Measurements from ENCODE around the gene PHF2. TPM values are rescaled to one million over a fixed set of nuclear protein-coding genes. Genes with fewer than 3 reads are reported as not detected.

Gene PHF2
- total RNA-seq, 1 donor from 2014 or later = 27.7 TPM

GRCh38 chr9:93592008-93592642, 15.7 kb downstream of the PHF2 start:
- Histone ChIP-seq H3K36me3 (no peaks in the 10 kb centered on the region), H3K9me3 (no peaks in the 10 kb centered on the region), H3K4me3 (no peak overlapping the region), H3K27ac (no peak overlapping the region), H3K27me3 (no peaks in the 10 kb centered on the region), H3K4me1 (peaks cover 60% of the 10 kb centered on the region)
- TF ChIP-seq POLR2A (IDR thresholded peaks at IDR 0.05) (no peak), POLR2AphosphoS5 (IDR thresholded peaks at IDR 0.05; ENCODE audit: insufficient read depth in 1 of 2, low read depth in 1 of 2) (no peak), CTCF (IDR thresholded peaks at IDR 0.05) (no peak)
- intact Hi-C loops (cut with DNase I) = no loop called here
- DNase-seq (ENCODE audit: extremely low spot score in 2 of 2) = no peak

GRCh38 chr9:93592643-93593021, 16.2 kb downstream of the PHF2 start:
- H3K27ac ChIP-seq = no peak overlapping the region
- H3K27me3 ChIP-seq = no peaks in the 10 kb centered on the region
- H3K36me3 ChIP-seq = no peaks in the 10 kb centered on the region
- TF ChIP-seq POLR2AphosphoS5 (IDR thresholded peaks at IDR 0.05; ENCODE audit: insufficient read depth in 1 of 2, low read depth in 1 of 2) (no peak), POLR2A (IDR thresholded peaks at IDR 0.05) (no peak), CTCF (IDR thresholded peaks at IDR 0.05) (no peak)
- no peaks in the 10 kb centered on the region for H3K9me3 ChIP-seq
- H3K4me1 ChIP-seq = peaks cover 65% of the 10 kb centered on the region
- intact Hi-C loops (cut with DNase I) = no loop called here
- H3K4me3 ChIP-seq = no peak overlapping the region
- peak; percentile 61 to 78 for DNase-seq (ENCODE audit: extremely low spot score in 2 of 2)

GRCh38 chr9:93593144-93593658, 16.8 kb downstream of the PHF2 start:
- intact Hi-C loops (cut with DNase I) = no loop called here
- no peak overlapping the region for H3K4me3 ChIP-seq
- TF ChIP-seq POLR2AphosphoS5 (IDR thresholded peaks at IDR 0.05; ENCODE audit: insufficient read depth in 1 of 2, low read depth in 1 of 2) (no peak), CTCF (IDR thresholded peaks at IDR 0.05) (no peak), POLR2A (IDR thresholded peaks at IDR 0.05) (no peak)
- no peak for DNase-seq (ENCODE audit: extremely low spot score in 2 of 2)
- no peak overlapping the region for H3K27ac ChIP-seq
- no peaks in the 10 kb centered on the region for H3K36me3 ChIP-seq
- H3K4me1 ChIP-seq = peaks cover 71% of the 10 kb centered on the region
- H3K27me3 ChIP-seq = no peaks in the 10 kb centered on the region
- no peaks in the 10 kb centered on the region for H3K9me3 ChIP-seq

- intact Hi-C loops (cut with DNase I) = no loop called here
- DNase-seq (ENCODE audit: extremely low spot score in 2 of 2) = peak; percentile 78 to 85
- Histone ChIP-seq H3K4me1 (peaks cover 73% of the 10 kb centered on the region), H3K36me3 (no peaks in the 10 kb centered on the region), H3K27me3 (no peaks in the 10 kb centered on the region), H3K9me3 (no peaks in the 10 kb centered on the region), H3K4me3 (no peak overlapping the region), H3K27ac (no peak overlapping the region)
- TF ChIP-seq POLR2AphosphoS5 (IDR thresholded peaks at IDR 0.05; ENCODE audit: insufficient read depth in 1 of 2, low read depth in 1 of 2) (no peak), CTCF (IDR thresholded peaks at IDR 0.05) (no peak), POLR2A (IDR thresholded peaks at IDR 0.05) (no peak)
Measured at GRCh38 chr9:93594041-93594756, 17.8 kb downstream of the PHF2 start.

- no peak overlapping the region for H3K4me3 ChIP-seq
- peaks cover 73% of the 10 kb centered on the region for H3K4me1 ChIP-seq
- intact Hi-C loops (cut with DNase I) = no loop called here
- DNase-seq (ENCODE audit: extremely low spot score in 2 of 2) = peak in 1 of 2 donors; percentile 31
- no peaks in the 10 kb centered on the region for H3K36me3 ChIP-seq
- TF ChIP-seq POLR2AphosphoS5 (IDR thresholded peaks at IDR 0.05; ENCODE audit: insufficient read depth in 1 of 2, low read depth in 1 of 2) = no peak
- no peak for TF ChIP-seq CTCF (IDR thresholded peaks at IDR 0.05)
- TF ChIP-seq POLR2A (IDR thresholded peaks at IDR 0.05) = no peak
- no peak overlapping the region for H3K27ac ChIP-seq
- H3K9me3 ChIP-seq = no peaks in the 10 kb centered on the region
- H3K27me3 ChIP-seq = no peaks in the 10 kb centered on the region
Measured at GRCh38 chr9:93595461-93595860, 19.1 kb downstream of the PHF2 start.

All from vagina (tissue), 2 donors.